GM18517 (cell line): Measurements from ENCODE around the gene LRRIQ1.
A peak's percentile ranks its signal among the peaks of the same experiment; 100 is the strongest.

Experiments used
- ATAC-seq: cut with Tn5 transposase; IDR thresholded peaks from one replicate; pipeline ENCODE4 v1.9.1; 2021; ENCODE audit warnings: mild to moderate bottlenecking, moderate library complexity; ENCODE audit not compliant: unreplicated experiment

The LRRIQ1 gene

DNA sequence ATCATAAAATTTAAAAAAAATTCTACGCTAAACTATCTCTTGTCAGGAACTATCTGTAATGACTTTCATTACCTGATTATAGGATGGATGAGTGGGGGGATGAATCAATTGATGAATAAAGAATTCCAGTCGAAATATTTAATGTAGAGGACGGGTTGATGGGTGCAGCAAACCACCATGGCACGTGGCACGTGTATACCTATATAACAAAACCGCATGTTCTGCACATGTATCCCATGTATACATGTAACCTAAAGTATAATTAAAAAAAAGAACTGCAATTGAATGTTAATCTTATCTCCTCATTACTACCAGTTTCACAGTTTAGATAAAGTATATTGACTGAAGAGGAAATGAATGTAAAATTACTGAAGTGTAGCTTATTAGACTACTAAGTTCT is 23.4 kb downstream of the LRRIQ1 start:
- ATAC-seq: no peak

DNA sequence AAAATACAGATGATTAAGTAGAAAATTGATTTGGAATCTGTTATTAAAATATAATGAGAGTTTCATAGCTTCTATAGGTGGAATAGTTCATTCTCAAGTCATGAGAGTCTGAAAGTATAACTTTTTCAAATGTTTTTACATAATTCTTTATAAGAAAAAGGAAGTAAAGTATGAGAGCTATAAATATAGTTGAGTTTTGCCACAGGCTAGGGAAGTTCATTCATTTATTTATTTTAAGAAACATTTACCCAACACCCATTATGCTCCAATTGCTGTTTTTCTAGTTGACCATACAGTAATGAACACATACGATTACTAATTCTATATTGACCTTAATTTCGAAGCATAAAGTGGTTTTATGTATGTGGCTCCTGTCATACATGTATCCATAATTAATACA is 24.8 kb downstream of the LRRIQ1 start:
- no peak for ATAC-seq

DNA sequence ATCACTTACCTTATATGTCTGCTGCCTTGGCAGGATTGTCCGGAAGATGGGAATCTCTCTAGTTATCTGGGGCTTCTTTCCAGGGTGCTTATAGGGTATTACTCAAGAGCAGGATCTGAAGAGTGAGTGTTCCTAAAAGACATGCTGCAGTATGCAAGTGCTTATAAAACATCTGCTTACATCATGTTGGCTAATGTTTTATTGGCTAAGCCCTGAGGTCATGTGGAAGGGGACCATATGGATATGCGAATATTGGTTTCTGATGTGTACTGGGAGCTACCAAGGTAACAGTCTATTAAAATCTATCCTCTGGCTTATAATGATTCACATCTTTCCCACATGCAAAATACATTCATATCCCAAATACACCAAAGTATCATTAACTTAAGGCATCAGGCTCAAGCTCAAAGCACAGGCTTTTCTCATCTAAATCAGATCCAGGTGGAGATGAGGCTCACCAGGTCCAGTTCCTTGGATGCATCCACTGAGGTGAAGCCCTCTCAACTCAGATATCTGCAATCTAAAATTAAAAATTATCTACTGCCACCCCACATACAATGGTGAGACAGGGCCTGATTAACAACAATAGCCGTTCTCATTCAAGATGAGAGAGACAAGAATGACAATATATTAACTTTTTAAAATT is 29.8 kb downstream of the LRRIQ1 start:
- ATAC-seq: no peak

DNA sequence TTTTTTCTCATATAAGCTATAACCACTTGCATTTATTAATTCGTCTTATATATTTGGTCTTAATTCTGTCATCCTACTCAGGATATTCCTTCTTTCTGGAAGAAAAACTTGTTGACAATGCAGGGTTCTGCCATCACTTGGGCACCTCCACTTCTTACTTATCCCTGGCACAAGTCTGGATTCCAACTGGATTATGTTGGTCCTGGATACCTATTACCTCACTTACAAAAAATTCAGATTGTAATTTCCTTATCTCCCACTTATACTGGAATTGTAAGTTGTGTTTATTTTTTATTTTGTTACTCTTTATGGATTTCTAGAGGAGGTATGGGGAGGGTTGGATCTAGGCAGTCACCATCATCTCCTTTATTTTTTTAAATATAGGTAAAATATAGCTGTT is 36.7 kb downstream of the LRRIQ1 start:
- ATAC-seq: no peak

DNA sequence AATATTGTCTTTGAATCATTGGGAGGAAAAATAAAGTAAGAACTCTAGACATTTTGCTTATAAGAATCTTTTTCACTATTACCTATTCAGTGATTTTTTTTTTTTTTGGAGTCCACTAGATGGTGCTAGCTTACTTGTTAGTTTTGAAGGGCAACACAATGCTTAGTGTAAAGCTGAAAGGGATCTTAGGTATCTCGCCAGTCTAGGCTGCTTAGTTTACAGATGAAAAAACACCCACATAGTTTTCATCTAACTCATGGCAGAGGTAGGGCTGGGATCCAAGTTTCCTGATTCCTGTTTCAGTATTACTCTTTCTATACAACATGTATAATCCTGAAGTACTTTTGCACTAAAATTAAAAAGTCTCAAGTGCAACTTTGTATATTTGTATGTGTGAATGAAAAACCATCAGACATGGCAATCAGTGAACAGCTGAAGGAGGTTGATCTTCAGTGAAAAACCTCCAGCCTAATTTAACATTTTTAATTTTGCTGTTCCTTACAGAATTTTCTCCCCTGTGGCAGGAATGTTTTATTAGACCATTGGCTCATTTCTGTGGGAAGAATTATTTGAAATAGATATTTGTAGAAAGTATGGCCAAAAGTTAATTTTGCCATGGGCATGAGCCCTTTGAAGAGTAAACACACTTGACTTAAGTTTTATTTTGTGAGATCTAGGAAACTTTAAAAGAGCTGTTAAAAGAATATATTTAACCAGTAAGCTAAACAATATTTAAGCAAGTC is 40.7 kb downstream of the LRRIQ1 start:
- peak; percentile 70 for ATAC-seq

DNA sequence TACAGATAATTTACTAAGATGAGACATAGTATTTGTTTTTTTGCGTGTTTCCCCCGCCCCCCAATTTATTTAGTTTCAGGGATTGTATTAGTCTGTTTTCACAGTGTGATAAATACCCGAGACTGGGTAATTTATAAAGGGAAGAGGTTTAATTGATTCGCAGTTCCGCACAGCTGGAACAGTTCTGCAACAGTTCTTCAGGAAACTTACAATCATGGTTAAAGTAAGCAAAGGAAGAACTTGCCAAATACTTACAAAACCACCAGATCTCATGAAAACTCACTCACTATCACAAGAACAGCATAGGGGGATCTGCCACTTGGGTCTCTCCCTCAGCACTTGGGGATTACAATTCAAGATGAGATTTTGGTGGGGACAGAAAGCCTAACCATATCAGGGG is 48.9 kb downstream of the LRRIQ1 start:
- no peak for ATAC-seq

DNA sequence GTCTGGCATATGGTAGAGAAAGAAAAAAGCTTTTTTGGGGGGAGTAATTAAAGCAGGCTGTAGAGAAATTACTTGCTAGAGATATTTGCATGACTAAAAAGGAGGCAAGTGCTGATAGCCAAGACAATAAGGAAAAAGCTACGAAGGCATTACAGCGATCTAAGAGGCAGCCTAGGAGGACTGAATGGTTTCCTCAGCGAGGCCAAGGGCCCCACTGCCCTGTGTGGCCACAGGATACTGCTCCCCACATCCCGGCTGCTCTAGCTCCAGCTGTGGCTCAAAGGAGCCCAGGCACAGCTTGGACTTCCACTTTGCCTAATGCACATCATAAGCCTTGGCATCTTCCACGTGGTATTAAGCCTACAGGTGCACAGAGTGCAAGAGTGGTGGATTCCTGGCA is 53.6 kb downstream of the LRRIQ1 start:
- no peak for ATAC-seq

DNA sequence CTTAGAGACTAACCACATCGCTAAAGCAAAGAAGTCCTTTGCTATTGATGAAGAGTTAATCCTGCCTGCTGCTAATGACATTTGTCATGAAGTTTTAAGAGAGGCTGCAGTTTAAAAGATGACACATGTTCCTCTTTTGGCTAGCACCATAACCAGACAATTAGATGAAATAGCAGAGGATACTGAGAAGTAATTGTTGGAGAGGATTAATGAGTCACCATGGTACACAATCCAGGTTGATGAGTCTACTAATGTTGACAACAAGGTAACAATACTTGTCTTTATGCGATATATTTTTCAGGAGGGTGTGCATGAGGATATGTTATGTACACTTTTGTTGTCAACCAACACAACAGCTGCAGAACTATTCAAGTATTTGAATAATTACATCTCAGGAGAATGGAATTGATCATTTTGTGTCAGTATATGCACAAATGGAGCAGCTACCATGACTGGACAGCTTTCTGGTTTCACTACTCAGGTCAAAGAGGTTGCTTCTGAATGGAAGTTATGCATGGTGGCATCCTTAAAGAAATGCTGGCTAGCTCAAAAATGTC is 56.7 kb downstream of the LRRIQ1 start:
- ATAC-seq: no peak

DNA sequence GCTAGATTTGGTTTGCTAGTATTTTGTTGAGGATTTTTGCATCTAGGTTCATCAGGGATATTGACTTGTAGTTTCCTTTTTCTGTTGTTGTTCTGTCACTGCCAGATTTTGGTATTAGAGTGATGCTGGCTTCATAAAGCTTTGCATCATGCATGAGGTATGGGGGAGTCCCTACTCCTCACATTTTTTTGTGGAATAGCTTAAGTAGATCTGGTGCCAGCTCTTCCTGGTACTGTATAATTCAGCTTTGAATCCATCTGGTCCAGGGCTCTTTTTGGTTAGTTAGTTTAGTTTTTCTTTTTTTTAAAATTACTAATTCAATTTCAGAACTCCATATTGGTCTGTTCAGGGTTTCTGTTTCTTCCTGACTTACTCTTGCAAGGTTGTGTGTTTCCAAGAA is 59.4 kb downstream of the LRRIQ1 start:
- no peak for ATAC-seq

DNA sequence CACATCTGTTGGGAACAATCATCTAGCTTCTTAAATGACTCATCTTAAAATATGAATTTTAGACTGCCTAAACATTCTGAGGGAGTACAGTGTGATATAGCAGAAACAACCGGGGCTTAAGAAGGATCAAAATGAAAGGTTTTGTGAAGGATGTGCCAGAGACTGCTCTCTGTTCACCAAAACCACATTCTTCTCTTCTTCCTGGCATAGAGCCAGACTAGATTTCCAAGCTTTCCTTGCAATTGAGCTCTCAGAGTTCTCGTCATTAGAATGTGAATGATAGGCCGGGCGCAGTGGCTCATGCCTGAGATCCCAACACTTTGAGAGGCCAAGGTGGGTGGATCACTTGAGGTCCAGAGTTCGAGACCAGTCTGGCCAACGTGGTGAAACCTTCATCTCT is 94.5 kb downstream of the LRRIQ1 start:
- no peak for ATAC-seq

DNA sequence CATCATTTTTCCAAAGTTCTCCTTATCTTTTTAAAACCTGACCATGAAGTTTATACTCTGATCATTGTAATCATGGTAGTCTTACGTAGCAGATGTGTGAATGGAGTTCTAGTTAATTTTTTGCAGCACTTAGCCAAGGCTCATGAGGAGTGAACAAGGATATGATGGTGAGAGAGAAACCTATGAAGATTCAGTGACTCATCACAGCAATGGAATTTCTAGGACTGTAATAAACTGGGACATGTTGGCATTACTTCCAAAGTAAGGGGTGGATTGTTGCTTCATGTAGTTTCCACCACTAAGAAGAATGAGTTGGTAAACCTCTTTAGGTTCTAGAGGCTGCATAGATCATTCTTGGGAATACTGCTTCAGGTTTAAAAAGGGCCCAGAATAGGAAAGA is 102.7 kb downstream of the LRRIQ1 start:
- no peak for ATAC-seq

DNA sequence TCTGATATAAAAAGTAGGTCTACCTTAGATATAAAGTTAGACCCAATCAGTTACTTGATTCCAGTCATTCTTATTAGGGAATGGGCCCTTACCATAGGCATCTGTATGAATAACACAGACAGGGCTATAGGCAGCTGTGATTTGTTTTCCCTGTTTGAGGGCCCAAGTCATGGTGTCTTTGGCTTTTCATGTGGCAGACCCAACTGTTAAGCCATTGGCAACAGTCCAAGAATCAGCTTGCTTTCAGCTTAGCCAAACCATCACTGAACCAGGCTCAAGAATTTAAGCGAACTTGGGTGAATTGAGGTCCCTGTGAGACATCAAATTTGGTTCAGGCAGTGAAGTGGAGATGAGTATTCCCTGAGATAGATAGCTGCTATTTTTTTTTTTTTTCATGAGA is 111.2 kb downstream of the LRRIQ1 start:
- no peak for ATAC-seq

DNA sequence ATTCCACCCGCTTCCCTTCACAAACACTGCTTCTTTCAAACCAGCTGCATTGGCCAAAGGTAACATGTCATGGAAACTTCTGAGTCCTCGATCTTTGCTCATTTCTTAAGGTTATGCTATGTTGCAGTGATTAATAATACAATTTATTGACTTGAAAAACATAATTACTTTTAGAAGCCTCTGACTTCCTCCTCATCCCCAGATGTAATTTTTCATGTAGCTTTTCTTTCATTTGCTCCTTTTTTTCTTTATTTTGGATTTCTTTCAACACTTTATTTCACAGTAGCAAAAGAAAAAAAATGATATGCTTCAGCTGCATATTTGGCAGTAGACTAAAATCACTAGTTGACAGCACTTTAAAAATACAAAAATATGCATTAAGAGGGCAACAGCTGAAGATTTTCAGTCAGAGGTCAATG is 116.2 kb downstream of the LRRIQ1 start:
- no peak for ATAC-seq

DNA sequence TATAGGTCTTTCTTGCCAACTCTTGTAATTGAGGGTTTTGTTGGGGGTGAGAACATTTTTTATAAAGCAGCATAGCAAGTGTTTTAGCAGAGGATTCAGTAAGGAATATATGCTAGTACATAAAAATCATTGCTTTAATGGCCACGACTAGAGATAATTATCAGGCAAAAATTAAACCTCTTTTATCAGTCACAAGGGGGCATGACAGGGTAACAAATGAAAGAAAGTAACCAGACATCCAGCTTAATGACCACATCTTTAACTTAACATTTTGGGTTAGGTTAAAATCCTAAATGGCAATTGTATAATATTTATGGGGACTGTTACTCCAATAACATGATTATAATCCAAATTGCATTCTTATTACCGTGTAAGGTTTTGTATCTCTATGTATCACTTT is 119.6 kb downstream of the LRRIQ1 start:
- ATAC-seq: no peak

DNA sequence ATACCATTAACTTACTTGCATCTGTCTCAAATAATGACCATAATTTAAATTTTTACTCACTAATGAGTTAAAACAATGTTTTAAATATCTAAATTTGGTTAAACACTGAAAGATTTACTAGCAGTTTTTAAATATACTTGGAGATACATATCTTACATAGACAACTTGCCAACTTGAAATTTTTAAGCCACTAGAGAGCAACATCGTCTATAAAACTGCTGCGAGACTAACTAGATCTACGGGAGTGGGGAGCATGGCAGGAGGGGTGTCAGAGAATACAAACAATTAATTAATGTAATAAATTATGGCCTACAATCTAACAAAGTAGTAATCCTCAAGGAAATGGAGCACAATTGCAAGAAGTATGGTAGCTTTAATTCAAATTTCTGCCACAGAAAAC is 120.4 kb downstream of the LRRIQ1 start:
- no peak for ATAC-seq

DNA sequence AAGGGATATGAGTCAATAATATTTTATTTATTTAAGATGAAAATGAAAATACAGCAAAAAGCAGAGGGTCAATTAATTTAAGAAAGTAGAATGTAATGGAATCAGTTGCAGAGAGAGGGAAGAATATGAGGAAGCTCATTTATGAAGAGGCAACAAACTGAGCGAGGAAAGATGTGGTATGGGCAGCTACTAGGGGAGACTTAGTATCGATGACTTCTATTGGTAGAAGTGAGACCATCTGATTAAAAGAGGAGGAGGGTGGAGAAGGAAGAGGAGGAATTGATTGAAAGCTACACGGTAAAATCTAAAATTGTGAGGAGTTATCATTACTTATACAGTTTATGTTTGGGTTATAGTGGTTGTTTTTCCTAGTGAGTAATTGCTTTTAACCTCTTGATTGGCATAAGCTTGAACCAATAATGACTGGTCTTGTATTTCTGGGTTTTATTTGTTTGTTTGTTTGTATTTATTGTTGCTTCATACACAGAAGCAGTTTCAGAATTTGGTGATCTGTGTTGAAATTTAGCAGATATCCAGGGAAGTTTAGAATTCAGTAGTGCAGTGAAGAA is 121.0 kb downstream of the LRRIQ1 start:
- ATAC-seq: no peak

DNA sequence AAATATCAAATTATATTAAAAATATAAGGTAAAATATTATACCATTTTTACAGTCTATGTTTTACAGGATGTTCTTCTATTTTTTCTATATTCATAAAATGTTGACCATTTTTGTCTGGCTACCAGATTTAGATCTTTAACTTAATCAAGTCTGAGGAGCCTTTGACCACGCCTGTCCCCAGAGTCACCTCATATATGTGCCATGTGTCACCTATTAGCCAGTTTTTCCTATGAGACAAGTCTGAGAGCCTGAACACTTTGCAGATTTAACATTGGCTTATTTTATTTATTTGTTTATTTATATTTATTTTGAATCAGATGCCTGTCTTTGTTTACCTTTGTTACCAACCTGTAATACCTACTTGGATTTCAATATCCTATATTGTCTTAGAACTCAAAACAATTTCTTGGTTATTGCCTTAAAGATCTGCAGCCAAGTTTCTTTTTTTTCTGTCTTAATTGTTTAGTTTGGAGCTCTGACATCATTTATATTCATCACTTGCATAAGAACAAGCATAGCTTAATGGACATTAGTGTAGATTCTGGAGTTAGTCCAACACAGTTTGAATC is 127.7 kb downstream of the LRRIQ1 start:
- no peak for ATAC-seq

DNA sequence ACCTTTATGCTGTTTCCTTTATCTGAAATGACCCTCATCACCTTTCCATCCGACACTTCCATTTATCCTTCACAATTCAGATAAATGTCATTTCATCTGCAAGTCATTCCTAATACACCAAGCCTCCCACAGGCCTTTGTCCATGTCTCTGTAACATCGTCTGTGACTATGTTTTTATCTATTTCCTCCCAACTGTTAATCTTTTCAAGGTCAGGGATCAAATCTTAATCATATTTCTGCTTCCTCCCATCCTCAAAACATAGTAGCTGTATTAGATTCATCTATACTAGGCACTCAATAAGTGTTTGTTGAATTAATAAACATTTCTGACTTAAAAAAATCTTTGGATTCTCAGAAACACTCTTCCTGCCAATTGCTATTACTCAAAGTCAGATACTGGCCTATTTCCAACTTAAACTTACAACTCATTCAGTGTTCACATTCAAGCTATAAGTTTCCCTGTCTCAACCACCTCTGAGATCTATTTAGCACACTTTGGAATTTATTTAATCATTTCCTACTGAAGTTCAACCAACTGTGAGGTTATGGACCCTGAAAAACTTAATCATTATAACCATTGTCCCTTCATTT is 143.6 kb downstream of the LRRIQ1 start:
- ATAC-seq: no peak

DNA sequence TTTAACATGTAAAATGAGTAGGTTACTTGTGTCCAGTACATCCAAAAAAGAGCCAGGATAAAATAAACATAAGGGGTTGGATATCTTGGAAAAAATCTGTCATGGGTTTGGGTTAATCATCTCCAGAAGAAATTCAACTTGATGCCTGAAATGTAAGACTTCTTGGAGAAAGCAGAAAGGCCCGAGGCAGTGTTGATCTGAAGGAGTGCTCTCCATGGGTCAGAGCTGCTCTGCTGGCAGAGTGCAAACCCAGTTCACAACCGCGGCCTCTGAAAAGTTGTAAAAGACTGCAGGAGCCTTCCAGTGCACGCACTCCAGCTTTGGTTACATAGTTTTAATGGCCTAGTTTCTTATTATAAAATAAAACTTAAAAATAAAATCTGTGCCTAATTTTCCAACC is 146.5 kb downstream of the LRRIQ1 start:
- ATAC-seq: no peak

DNA sequence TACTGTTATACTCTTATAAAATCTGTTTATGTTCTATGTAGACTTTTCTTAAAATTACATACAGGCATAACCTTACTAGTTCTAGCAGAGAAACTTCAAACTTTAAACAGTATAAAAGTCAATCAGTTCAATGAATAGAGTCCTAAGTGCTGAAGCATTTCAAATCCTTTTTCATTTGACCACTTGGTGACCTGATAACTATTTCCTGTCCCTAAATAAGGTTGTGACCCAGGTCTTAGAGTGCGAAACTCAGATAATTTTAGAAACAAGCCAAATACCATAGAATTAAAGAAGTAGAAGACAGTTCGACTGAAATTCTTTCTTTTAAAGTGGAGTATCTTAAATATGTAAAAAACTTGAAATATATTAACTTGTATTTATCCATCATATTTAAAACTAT is 147.7 kb downstream of the LRRIQ1 start:
- ATAC-seq: no peak

DNA sequence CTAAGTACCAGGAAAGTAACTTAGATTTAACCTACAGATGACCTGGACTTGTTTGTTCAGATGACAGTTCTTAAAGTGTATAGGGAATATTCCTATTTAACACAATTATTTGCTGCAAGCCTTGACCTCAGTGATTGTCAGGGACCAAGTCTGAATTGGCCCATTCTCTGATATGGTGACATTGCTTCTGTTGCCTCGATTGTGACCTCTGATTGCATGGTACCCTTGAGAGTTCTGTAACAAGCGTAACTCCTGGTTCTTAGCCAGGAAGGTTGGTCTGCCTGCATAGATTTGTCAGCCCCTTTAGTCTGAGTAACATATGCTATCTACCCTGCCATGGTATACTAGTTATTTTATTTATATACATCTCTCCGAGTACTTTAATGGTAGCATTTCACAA is 150.1 kb downstream of the LRRIQ1 start:
- no peak for ATAC-seq
